Measurements from ENCODE around the gene DNAJC8.

DNAJC8 gene

DNA sequence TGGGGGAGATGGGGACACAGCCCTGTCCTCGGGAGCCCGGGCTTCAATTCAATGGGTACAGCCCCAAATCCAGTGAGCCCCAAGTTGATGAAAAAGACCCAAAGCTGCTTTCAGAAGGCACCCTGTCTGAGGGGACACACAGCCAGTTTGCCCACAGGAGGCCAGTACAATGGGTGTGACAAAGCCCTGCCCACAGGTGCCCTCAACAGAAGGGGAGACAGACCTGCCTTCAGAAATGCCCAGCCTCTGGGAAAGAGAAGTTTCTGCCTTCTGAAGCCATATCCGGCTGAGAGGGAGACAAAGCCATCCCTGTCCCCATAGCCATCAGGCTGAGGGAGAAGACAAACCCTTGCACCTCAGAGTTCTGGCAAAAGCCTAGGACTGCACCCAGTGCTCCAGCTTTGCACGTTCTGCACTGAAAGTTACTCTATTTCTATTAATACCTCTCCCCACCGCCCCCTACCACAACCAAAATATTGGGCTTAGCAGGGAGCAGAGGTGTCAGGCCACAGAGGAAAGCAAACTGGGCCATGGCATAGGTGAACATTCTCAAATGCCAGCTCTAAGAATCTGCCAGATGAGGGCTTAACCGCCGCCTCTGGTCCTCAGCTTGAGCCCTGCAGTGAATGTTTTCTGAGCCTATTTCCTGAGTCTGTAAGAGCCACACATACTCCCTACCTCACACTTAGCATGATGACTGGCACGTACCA is 38.3 kb downstream of the DNAJC8 start:
- no peaks in the 10 kb centered on the region for H3K27me3 ChIP-seq (ENCODE audit: control insufficient read depth, insufficient read depth, low read length)
- no peak overlapping the region for H3K4me2 ChIP-seq (ENCODE audit: low read length)
- H3K79me2 ChIP-seq: no peaks in the 10 kb centered on the region
- no peak overlapping the region for H3K27ac ChIP-seq
- H3K4me3 ChIP-seq (ENCODE audit: low read depth, low read length): no peak overlapping the region
- no peak overlapping the region for H3K9ac ChIP-seq
- no peaks in the 10 kb centered on the region for H3K36me3 ChIP-seq (ENCODE audit: control insufficient read depth, insufficient read depth, low read length)
- no peaks in the 10 kb centered on the region for H3K9me3 ChIP-seq (ENCODE audit: control insufficient read depth, low read length)
- TF ChIP-seq, protein P1, sequence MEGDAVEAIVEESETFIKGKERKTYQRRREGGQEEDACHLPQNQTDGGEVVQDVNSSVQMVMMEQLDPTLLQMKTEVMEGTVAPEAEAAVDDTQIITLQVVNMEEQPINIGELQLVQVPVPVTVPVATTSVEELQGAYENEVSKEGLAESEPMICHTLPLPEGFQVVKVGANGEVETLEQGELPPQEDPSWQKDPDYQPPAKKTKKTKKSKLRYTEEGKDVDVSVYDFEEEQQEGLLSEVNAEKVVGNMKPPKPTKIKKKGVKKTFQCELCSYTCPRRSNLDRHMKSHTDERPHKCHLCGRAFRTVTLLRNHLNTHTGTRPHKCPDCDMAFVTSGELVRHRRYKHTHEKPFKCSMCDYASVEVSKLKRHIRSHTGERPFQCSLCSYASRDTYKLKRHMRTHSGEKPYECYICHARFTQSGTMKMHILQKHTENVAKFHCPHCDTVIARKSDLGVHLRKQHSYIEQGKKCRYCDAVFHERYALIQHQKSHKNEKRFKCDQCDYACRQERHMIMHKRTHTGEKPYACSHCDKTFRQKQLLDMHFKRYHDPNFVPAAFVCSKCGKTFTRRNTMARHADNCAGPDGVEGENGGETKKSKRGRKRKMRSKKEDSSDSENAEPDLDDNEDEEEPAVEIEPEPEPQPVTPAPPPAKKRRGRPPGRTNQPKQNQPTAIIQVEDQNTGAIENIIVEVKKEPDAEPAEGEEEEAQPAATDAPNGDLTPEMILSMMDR (IDR thresholded peaks at IDR 0.05): no peak
- H2AFZ ChIP-seq: no peak overlapping the region
- no peaks in the 10 kb centered on the region for H3K4me1 ChIP-seq

DNA sequence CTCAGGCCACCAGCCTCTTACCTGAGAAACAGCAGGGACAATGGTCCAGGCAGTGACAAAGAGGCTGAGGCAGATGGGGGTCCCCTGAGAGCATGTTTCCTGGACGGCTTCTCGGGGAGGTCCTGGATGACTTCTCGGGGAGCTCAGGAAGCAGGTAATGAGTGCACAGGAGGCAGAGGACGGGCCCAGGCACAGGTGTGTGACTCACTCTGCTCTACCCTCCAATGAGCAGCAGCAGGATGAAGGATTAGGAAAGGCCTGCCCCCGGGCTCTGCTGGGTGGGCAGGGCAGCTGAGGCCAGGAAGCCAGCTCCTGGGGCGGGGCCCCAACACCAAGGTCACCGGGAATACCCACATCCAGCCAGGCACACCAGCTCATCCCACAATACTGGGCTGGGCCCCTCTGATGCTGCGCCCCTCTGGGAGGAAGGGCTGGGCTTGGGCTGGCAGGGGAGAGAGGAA is 39.1 kb downstream of the DNAJC8 start:
- H3K27me3 ChIP-seq (ENCODE audit: control insufficient read depth, insufficient read depth, low read length): no peaks in the 10 kb centered on the region
- H3K4me2 ChIP-seq (ENCODE audit: low read length): no peak overlapping the region
- no peak overlapping the region for H2AFZ ChIP-seq
- H3K27ac ChIP-seq: no peak overlapping the region
- H3K4me3 ChIP-seq (ENCODE audit: low read depth, low read length): no peak overlapping the region
- TF ChIP-seq, protein P1 (IDR thresholded peaks at IDR 0.05): no peak
- no peaks in the 10 kb centered on the region for H3K4me1 ChIP-seq
- no peaks in the 10 kb centered on the region for H3K79me2 ChIP-seq
- H3K36me3 ChIP-seq (ENCODE audit: control insufficient read depth, insufficient read depth, low read length): no peaks in the 10 kb centered on the region
- H3K9me3 ChIP-seq (ENCODE audit: control insufficient read depth, low read length): no peaks in the 10 kb centered on the region
- no peak overlapping the region for H3K9ac ChIP-seq

DNA sequence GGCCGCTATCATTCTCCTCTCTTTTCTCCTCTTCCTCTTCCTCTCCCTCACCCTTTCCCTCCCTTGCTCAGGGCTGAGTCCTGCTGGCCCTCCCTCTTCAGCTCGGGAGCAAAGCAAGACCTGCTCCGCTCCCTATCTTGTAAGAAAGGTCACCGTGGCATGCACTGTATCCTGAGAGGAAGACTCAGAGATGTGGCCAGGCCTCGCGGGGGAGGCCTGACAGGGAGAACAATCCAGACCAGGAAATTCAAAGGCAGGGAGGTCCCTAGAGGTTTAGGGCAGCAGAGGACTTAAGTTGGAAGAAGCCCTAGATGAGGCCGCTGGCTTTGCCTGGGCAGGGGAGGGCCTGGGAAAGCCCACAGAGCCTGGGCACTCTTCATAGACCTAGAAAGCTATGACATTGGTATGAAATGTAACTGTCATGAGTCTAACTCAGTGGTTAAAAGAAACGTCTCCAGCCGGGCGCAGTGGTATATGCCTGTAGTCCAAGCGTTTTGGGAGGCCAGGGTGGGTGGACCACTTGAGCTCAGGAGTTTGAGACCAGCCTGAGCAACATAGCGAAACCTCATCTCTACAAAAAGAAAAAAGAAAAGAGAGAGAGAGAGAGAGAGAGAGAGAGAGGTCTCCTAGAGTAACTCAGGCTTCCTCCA is 41.7 kb downstream of the DNAJC8 start:
- no peak overlapping the region for H3K27ac ChIP-seq
- no peak overlapping the region for H3K4me3 ChIP-seq (ENCODE audit: low read depth, low read length)
- no peaks in the 10 kb centered on the region for H3K27me3 ChIP-seq (ENCODE audit: control insufficient read depth, insufficient read depth, low read length)
- H3K9me3 ChIP-seq (ENCODE audit: control insufficient read depth, low read length): no peaks in the 10 kb centered on the region
- no peak overlapping the region for H3K4me2 ChIP-seq (ENCODE audit: low read length)
- H3K9ac ChIP-seq: no peak overlapping the region
- TF ChIP-seq, protein P1 (IDR thresholded peaks at IDR 0.05): no peak
- H3K79me2 ChIP-seq: no peaks in the 10 kb centered on the region
- H3K36me3 ChIP-seq (ENCODE audit: control insufficient read depth, insufficient read depth, low read length): no peaks in the 10 kb centered on the region
- H2AFZ ChIP-seq: no peak overlapping the region
- no peaks in the 10 kb centered on the region for H3K4me1 ChIP-seq

DNA sequence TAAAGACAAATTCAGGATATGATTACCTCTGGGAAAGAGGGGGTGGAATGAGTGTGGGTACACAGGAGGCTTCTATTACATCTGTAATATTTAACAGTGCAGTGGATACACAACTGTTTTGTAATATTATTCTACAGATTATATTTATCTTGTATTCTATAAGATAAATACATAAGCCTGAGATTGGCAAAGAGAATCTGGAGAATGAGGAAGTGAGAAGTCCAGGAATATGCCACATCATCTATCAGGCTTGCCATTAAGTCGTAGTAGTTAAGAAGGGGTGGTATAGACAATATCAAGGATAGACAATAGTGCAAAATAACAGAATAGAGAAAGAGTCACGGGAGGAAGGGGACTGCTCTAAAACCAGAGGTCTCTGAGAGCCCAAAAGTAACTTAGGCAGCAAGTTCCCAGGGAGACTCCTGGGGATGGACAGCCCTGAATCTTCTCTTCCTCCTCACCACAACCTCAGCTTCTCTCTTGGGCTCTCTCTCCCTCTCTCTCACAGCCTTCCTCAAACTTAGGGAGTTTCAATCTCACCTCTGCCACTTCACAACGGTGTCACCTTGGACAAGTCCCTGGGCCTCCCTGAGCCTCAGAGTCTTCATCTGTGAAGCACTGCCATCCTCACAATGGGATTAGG is 42.4 kb downstream of the DNAJC8 start:
- Histone ChIP-seq H3K4me3 (ENCODE audit: low read depth, low read length) (no peak overlapping the region), H3K79me2 (no peaks in the 10 kb centered on the region), H3K27me3 (ENCODE audit: control insufficient read depth, insufficient read depth, low read length) (no peaks in the 10 kb centered on the region), H3K4me2 (ENCODE audit: low read length) (no peak overlapping the region), H3K36me3 (ENCODE audit: control insufficient read depth, insufficient read depth, low read length) (no peaks in the 10 kb centered on the region), H2AFZ (no peak overlapping the region), H3K9ac (no peak overlapping the region), H3K4me1 (no peaks in the 10 kb centered on the region), H3K27ac (no peak overlapping the region), H3K9me3 (ENCODE audit: control insufficient read depth, low read length) (no peaks in the 10 kb centered on the region)
- TF ChIP-seq, protein P1 (IDR thresholded peaks at IDR 0.05): no peak

Data from parathyroid adenoma (tissue), 2 donors.